Gastrocnemius medialis (tissue), 4 donors: Measurements from ENCODE around the gene PARD3B. TPM values are rescaled to one million over a fixed set of nuclear protein-coding genes. Genes with fewer than 3 reads are reported as not detected.

Experiments
- ATAC-seq, 2 donors: fragments of 150-250 bp; one replicate each; pipeline ENCODE4 v1.9.1; 2016
- DNase-seq, 2 donors: peaks; one replicate each; pipeline ENCODE4 v3.0.0-alpha.2; 2019
- H3K27ac ChIP-seq, 4 donors: fragments of 200-600 bp; sonication (generic); 1 replicate in 1 of 4; 2 replicates in 3 of 4; pipeline ENCODE4 v1.5.1; 2016 to 2018; ENCODE audit warnings: mild to moderate bottlenecking in 2 of 4, moderate library complexity in 1 of 4
- H3K27me3 ChIP-seq, 3 donors: fragments of 200-600 bp; sonication (generic) in 2 of 3; 1 replicate in 1 of 3; 2 replicates in 2 of 3; pipeline versions ENCODE4 v1.5.1 to v1.6.0; 2016 to 2019; ENCODE audit warnings: mild to moderate bottlenecking in 1 of 3, moderate library complexity in 1 of 3
- H3K36me3 ChIP-seq, 2 donors: fragments of 200-600 bp; sonication (generic) in 1 of 2; one replicate each; pipeline ENCODE4 v1.5.1; 2017 to 2018
- H3K4me1 ChIP-seq, 2 donors: fragments of 200-600 bp; sonication (generic) in 1 of 2; one replicate each; pipeline ENCODE4 v1.5.1; 2016 to 2017; ENCODE audit warnings: mild to moderate bottlenecking in 2 of 2
- H3K4me3 ChIP-seq, 4 donors: fragments of 200-600 bp; sonication (generic) in 3 of 4; 1 replicate in 1 of 4; 2 replicates in 3 of 4; pipeline ENCODE4 v1.5.1; 2016 to 2019; ENCODE audit warnings: mild to moderate bottlenecking in 2 of 4
- H3K9me3 ChIP-seq, 3 donors: fragments of 200-600 bp; sonication (generic) in 2 of 3; 1 replicate in 1 of 3; 2 replicates in 2 of 3; pipeline ENCODE4 v1.5.1; 2016 to 2019
- CTCF ChIP-seq, 5 experiments: fragments of 450-650 bp in 3 of 5; fragments of 200-600 bp in 2 of 5; sonication (generic) in 2 of 5; IDR thresholded peaks in 4 of 5; conservative IDR thresholded peaks in 1 of 5; 1 replicate in 4 of 5; 2 replicates in 1 of 5; pipeline ENCODE4 v1.5.1; 2016 to 2019; ENCODE audit warnings: antibody characterized with exemption in 5 of 5, mild to moderate bottlenecking in 3 of 5, moderate library complexity in 3 of 5
- POLR2A ChIP-seq, 2 donors: fragments of 450-650 bp; IDR thresholded peaks; one replicate each; pipeline ENCODE4 v1.6.1; 2017; ENCODE audit warnings: antibody characterized with exemption in 2 of 2, mild to moderate bottlenecking in 2 of 2, moderate library complexity in 2 of 2
- in situ Hi-C, 4 donors: fragments of 200-750 bp; cut with MboI; loops; one replicate each; pipeline versions ENCODE4 v1.15.0 to v1.8.0; 2017; ENCODE audit warnings: low sequenced_read_pairs in 4 of 4
- intact Hi-C: fragments of 100-400 bp; cut with DNase I; formaldehyde crosslinking; loops from one replicate; pipeline ENCODE4 v1.15.1; 2023; ENCODE audit warnings: low total_unique reads
- total RNA-seq, 4 donors: library from RNA; depleted of rRNA; stranded (reverse); fragments of >200 nt; gene quantifications; one replicate each; pipeline versions ENCODE4 v1.1.0 to v1.2.3, GENCODE V29; 2016

Gene PARD3B
- total RNA-seq, 4 donors from 2014 or later = 2.2 to 15.5 (median 4.6) TPM

- Histone ChIP-seq H3K27me3 (no peaks in the 10 kb centered on the region), H3K4me1 (no peaks in the 10 kb centered on the region), H3K9me3 (no peaks in the 10 kb centered on the region), H3K27ac (no peak overlapping the region), H3K4me3 (no peak overlapping the region), H3K36me3 (no peaks in the 10 kb centered on the region)
- DNase-seq (no peak), ATAC-seq (no peak)
- intact Hi-C loops = no loop called here
- in situ Hi-C loops = no loop called here
- TF ChIP-seq CTCF (IDR thresholded peaks at IDR 0.05 in 4 of 5, conservative IDR thresholded peaks at IDR 0.05 in 1 of 5) = no peak
- no peak for TF ChIP-seq POLR2A (IDR thresholded peaks at IDR 0.05)
Observed at GRCh38 chr2:205570648-205571047, 1025.4 kb downstream of the PARD3B start.

- H3K36me3 ChIP-seq = no peaks in the 10 kb centered on the region
- intact Hi-C loops (no loop called here), in situ Hi-C loops (no loop called here)
- no peaks in the 10 kb centered on the region for H3K4me1 ChIP-seq
- TF ChIP-seq CTCF (IDR thresholded peaks at IDR 0.05 in 4 of 5, conservative IDR thresholded peaks at IDR 0.05 in 1 of 5) = no peak
- no peak for TF ChIP-seq POLR2A (IDR thresholded peaks at IDR 0.05)
- no peaks in the 10 kb centered on the region for H3K9me3 ChIP-seq
- no peak overlapping the region for H3K27ac ChIP-seq
- no peaks in the 10 kb centered on the region for H3K27me3 ChIP-seq
- no peak for DNase-seq
- ATAC-seq = no peak
- H3K4me3 ChIP-seq = no peak overlapping the region
Observed at GRCh38 chr2:205571360-205571959, 1026.2 kb downstream of the PARD3B start.

- H3K4me1 ChIP-seq = no peaks in the 10 kb centered on the region
- H3K4me3 ChIP-seq = no peak overlapping the region
- TF ChIP-seq POLR2A (IDR thresholded peaks at IDR 0.05) = no peak
- TF ChIP-seq CTCF (IDR thresholded peaks at IDR 0.05 in 4 of 5, conservative IDR thresholded peaks at IDR 0.05 in 1 of 5) = no peak
- in situ Hi-C loops = no loop called here
- ATAC-seq (no peak), DNase-seq (no peak)
- intact Hi-C loops = no loop called here
- no peaks in the 10 kb centered on the region for H3K9me3 ChIP-seq
- no peak overlapping the region for H3K27ac ChIP-seq
- H3K27me3 ChIP-seq = no peaks in the 10 kb centered on the region
- H3K36me3 ChIP-seq = no peaks in the 10 kb centered on the region
Observed at GRCh38 chr2:205574001-205574400, 1028.7 kb downstream of the PARD3B start.

- no peak overlapping the region for H3K27ac ChIP-seq
- no peak overlapping the region for H3K4me3 ChIP-seq
- no peak for ATAC-seq
- no peaks in the 10 kb centered on the region for H3K27me3 ChIP-seq
- intact Hi-C loops (no loop called here), in situ Hi-C loops (no loop called here)
- no peaks in the 10 kb centered on the region for H3K9me3 ChIP-seq
- no peaks in the 10 kb centered on the region for H3K4me1 ChIP-seq
- no peak for TF ChIP-seq POLR2A (IDR thresholded peaks at IDR 0.05)
- TF ChIP-seq CTCF (IDR thresholded peaks at IDR 0.05 in 4 of 5, conservative IDR thresholded peaks at IDR 0.05 in 1 of 5) = no peak
- H3K36me3 ChIP-seq = no peaks in the 10 kb centered on the region
- DNase-seq = no peak
Observed at GRCh38 chr2:205579335-205579734, 1034.1 kb downstream of the PARD3B start.
